GM12878 (cell line): ENCODE results near the gene IL13RA2. TPM values are rescaled to one million over a fixed set of nuclear protein-coding genes. Genes with fewer than 3 reads are reported as not detected.

Experiments
- ATAC-seq: fragments of 200-7000 bp; cut with Tn5 transposase; 3 replicates; pipeline ENCODE4 v1.9.1; 2020; ENCODE audit warnings: mild to moderate bottlenecking, moderate library complexity
- BruUV-seq: library from RNA; stranded (reverse); fragments of 400-500 nt; replicated peaks from 2 replicates; lab custom pipeline; 2021; lab: Mats Ljungman, UMichigan
- CTCF ChIA-PET: fragments of 300-600 bp; sonication (Branson Sonifier 250); formaldehyde crosslinking; extraction: SDS; loops from one replicate; lab custom pipeline; 2021; ENCODE audit warnings: inconsistent platforms; lab: Yijun Ruan, JAX
- POLR2A ChIA-PET: fragments of 350-600 bp; formaldehyde crosslinking; extraction: SDS; loops from one replicate; lab custom pipeline; 2021; ENCODE audit warnings: inconsistent platforms; lab: Charles Lee
- RAD21 ChIA-PET: fragments of 300-600 bp; sonication (Branson Sonifier 250); formaldehyde crosslinking; loops from one replicate; lab custom pipeline; 2023; ENCODE audit warnings: antibody characterized with exemption; ENCODE audit not compliant: unreplicated experiment; lab: Charles Lee
- SMC1A ChIA-PET: fragments of 300-600 bp; sonication (Branson Sonifier 250); formaldehyde crosslinking; loops from one replicate; lab custom pipeline; 2023; ENCODE audit not compliant: unreplicated experiment, uncharacterized antibody; lab: Charles Lee
- DNase-seq: peaks from one replicate; pipeline ENCODE4 v3.0.0-alpha.2; 2011; ENCODE audit warnings: low read depth, low spot score
- FAIRE-seq: peaks from 3 replicates; lab custom pipeline; 2011; peaks lifted over from hg19 to GRCh38; lab: Jason Lieb, UNC
- H2AFZ ChIP-seq: 2 replicates; pipeline ENCODE4 v1.6.0; 2011; ENCODE audit warnings: low read depth, low read length, control low read depth; ENCODE audit not compliant: control insufficient read depth
- H3K27ac ChIP-seq: 2 replicates; pipeline ENCODE4 v1.5.1; 2011; ENCODE audit warnings: control low read depth; ENCODE audit not compliant: control insufficient read depth, insufficient read depth
- H3K27me3 ChIP-seq, 2 experiments: replicated peaks in 1 of 2; 2 replicates each; pipeline versions ENCODE4 v1.6.0 to v1.6.1; 2011; ENCODE audit warnings: low read length in 1 of 2; ENCODE audit not compliant: control insufficient read depth in 2 of 2, insufficient read depth in 2 of 2
- H3K36me3 ChIP-seq, 2 experiments: 2 replicates each; pipeline ENCODE4 v1.5.1; 2011; ENCODE audit warnings: low read length in 1 of 2; ENCODE audit not compliant: control insufficient read depth in 2 of 2, insufficient read depth in 2 of 2
- H3K4me1 ChIP-seq: 2 replicates; pipeline ENCODE4 v1.6.1; 2011; ENCODE audit warnings: mild to moderate bottlenecking, low read length, moderate library complexity, mixed read lengths; ENCODE audit not compliant: control insufficient read depth, insufficient read depth
- H3K4me2 ChIP-seq: 2 replicates; pipeline ENCODE4 v1.6.0; 2011; ENCODE audit warnings: control low read depth; ENCODE audit not compliant: control insufficient read depth, insufficient read depth
- H3K4me3 ChIP-seq: fragments of 200-600 bp; sonication (generic); 2 replicates; pipeline ENCODE4 v1.5.1; 2016
- H3K79me2 ChIP-seq: 2 replicates; pipeline ENCODE4 v1.6.0; 2011; ENCODE audit warnings: low read length; ENCODE audit not compliant: control insufficient read depth, insufficient read depth
- H3K9ac ChIP-seq: 2 replicates; pipeline ENCODE4 v1.8.0; 2011; ENCODE audit warnings: low read length, control low read depth, mixed read lengths; ENCODE audit not compliant: control insufficient read depth, insufficient read depth
- H3K9me3 ChIP-seq: replicated peaks from 3 replicates; pipeline ENCODE4 v1.5.1; 2011; ENCODE audit warnings: mild to moderate bottlenecking, low read length; ENCODE audit not compliant: control insufficient read depth, insufficient read depth
- H4K20me1 ChIP-seq: 2 replicates; pipeline ENCODE4 v1.6.0; 2011; ENCODE audit not compliant: control insufficient read depth, insufficient read depth
- HDAC2 ChIP-seq: fragments of 200-600 bp; sonication (generic); IDR thresholded peaks from 2 replicates; pipeline ENCODE4 v1.6.1; 2017
- JUND ChIP-seq: IDR thresholded peaks from 2 replicates; pipeline ENCODE4 v1.6.1; 2012; ENCODE audit warnings: low read depth, mild to moderate bottlenecking, low read length, improper control_type of control experiment, moderate library complexity
- NFYA ChIP-seq: IDR thresholded peaks from 2 replicates; pipeline ENCODE4 v1.6.1; 2011; ENCODE audit warnings: low read depth, mild to moderate bottlenecking, low read length, improper control_type of control experiment, borderline replicate concordance
- PAX8 ChIP-seq: fragments of 450-650 bp; IDR thresholded peaks from 2 replicates; pipeline ENCODE4 v1.6.1; 2017; ENCODE audit warnings: mild to moderate bottlenecking, moderate library complexity
- RELA ChIP-seq: fragments of 450-650 bp; IDR thresholded peaks from 2 replicates; pipeline ENCODE4 v1.8.0; 2014; ENCODE audit warnings: borderline replicate concordance; ENCODE audit not compliant: partially characterized antibody
- RUNX3 ChIP-seq: IDR thresholded peaks from 2 replicates; pipeline ENCODE4 v1.6.1; 2012; ENCODE audit warnings: low read length, inconsistent platforms
- SIX5 ChIP-seq: IDR thresholded peaks from 2 replicates; pipeline ENCODE4 v1.6.1; 2011; ENCODE audit warnings: mild to moderate bottlenecking, low read depth, low read length, moderate library complexity; ENCODE audit not compliant: severe bottlenecking
- SPI1 ChIP-seq: IDR thresholded peaks from 2 replicates; pipeline ENCODE4 v1.6.1; 2011; ENCODE audit warnings: low read depth, mild to moderate bottlenecking, low read length, moderate library complexity, borderline replicate concordance; ENCODE audit not compliant: insufficient read depth
- WGBS: methylation state at CpG from one replicate; pipeline ENCODE4 v1.1.6; 2016; ENCODE audit warnings: low lambda C conversion rate; ENCODE audit not compliant: insufficient replicate concordance, insufficient coverage; ENCODE audit errors: missing lambda C conversion rate; 5-methylcytosine and 5-hydroxymethylcytosine counted together
- in situ Hi-C: fragments of 300-500 bp; cut with MboI; formaldehyde crosslinking; loops from 9 replicates; pipeline ENCODE4 v1.14.3; 2018; ENCODE audit warnings: mixed read lengths
- intact Hi-C: fragments of 100-400 bp; cut with micrococcal nuclease; formaldehyde crosslinking; loops from one replicate; pipeline ENCODE4 v1.14.2; 2022; ENCODE audit not compliant: unreplicated experiment
- polyA plus RNA-seq, 11 experiments: library from polyadenylated mRNA; depleted of rRNA in 4 of 11; unstranded in 6 of 11; stranded (reverse) in 5 of 11; fragments of >200 nt; fragmentation: Nextera tagmentation in 4 of 11; fragmentation: Illumina TruSeq in 1 of 11; extraction: Ambion mirVana in 4 of 11; extraction: Trizol in 1 of 11; gene quantifications; 1 replicate in 1 of 11; 2 replicates in 10 of 11; pipeline versions ENCODE4 v1.2.1 to v1.2.3, GENCODE V29; 2011 to 2016; ENCODE audit warnings: inconsistent platforms in 2 of 11, missing spikeins in 2 of 11, low read depth in 1 of 11
- total RNA-seq, 4 experiments: library from RNA; depleted of rRNA in 3 of 4; stranded (reverse); fragments of >200 nt in 3 of 4; fragmentation: Illumina TruSeq in 1 of 4; extraction: Trizol in 1 of 4; gene quantifications; 2 replicates each; pipeline versions ENCODE4 v1.2.1 to v1.2.3, GENCODE V29; 2013 to 2021

Gene IL13RA2
- total and polyA plus RNA-seq, 10 of the 15 experiments (the other 5 are each of a cell fraction or from before 2014, with no cell fraction given): 0.08 TPM; not detected in 9

DNA sequence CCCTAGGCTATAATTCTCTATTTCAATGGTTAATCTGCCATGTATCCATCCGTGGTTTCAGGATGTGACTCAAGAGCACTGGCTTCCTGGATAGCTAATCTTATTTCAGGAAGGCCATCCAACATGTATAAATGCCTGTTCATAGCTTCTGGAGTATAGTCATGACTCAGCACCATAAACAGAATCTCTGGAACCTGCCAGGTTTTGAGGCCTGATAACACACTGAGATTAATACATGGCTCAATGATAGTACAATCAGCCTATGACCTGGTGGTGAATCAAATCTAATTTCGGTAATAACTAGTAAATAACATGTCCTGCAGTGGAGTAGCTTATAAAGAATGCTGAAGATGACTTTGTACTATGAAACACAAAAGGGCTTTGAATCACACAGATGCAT is 5.7 kb upstream of the IL13RA2 start (continued):
- TF ChIP-seq RELA (no peak), SIX5 (no peak), SPI1 (no peak), NFYA (no peak), PAX8 (no peak)

DNA sequence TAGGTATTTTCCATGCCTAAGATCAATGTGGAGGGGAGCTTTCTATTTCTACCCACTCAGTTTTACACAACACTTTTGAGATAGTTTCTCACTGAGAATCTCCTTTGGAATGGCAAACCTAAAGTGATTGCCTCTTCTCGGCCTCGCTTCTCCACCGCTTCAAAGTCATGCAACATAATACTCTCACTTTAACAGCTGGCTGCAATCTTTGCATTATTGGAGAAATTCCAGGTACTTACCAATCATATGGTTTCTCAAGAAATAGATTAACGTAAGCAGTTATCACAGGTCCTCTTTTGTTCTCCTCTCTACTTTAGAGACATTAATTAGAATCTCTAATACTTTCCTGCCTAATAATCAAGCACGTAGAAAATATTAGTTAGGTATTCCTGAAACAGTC is 3.7 kb upstream of the IL13RA2 start:
- FAIRE-seq: no peak
- ChIA-PET SMC1A (no interaction called here), CTCF (no interaction called here), RAD21 (no interaction called here), POLR2A (no interaction called here)
- Histone ChIP-seq H3K79me2 (no peaks in the 10 kb centered on the region), H3K4me3 (no peak overlapping the region), H3K9me3 (no peaks in the 10 kb centered on the region), H3K36me3 (no peaks in the 10 kb centered on the region), H3K4me1 (no peaks in the 10 kb centered on the region), H3K27ac (no peak overlapping the region), H3K4me2 (no peak overlapping the region), H2AFZ (no peak overlapping the region), H3K27me3 (no peaks in the 10 kb centered on the region), H3K9ac (no peak overlapping the region), H4K20me1 (no peaks in the 10 kb centered on the region)
- in situ Hi-C loops (no loop called here), intact Hi-C loops (no loop called here)
- BruUV-seq: no TSS peak
- no peak for ATAC-seq
- WGBS: 67% methylated on average over 5 of the region's 5 CpGs
- TF ChIP-seq JUND (no peak), HDAC2 (no peak), RUNX3 (no peak)
- DNase-seq: no peak
